ENCODE measurements around the gene STIM2.

DNA sequence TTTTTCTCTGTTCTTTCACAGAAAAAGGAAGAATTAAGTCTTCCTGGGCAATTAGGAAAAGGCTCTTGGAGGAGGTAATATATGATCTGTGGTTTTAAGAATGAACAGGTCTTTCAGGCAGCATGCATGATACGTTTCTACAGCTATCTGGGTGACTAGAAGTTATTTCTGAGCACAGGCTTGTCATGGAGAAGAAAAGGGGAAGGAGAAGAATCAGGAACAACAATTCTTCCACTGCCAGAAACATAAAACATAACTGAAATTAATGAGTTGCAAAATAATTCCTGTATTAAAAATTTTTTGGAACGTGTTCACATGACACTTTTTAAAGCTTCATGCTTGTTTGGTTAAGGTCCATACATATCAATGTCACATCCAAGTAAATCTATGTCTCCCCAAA lies 17.7 kb upstream of the STIM2 start:
- TF ChIP-seq ZNF232 (CRISPR knock-in tag; IDR thresholded peaks at IDR 0.05) (no peak), NR2F6 (CRISPR knock-in tag; IDR thresholded peaks at IDR 0.05) (no peak), ZNF384 (IDR thresholded peaks at IDR 0.05; ENCODE audit: low read depth, low read length) (no peak), SMARCA4 (IDR thresholded peaks at IDR 0.05) (no peak), RNF2 (IDR thresholded peaks at IDR 0.05) (no peak), SIX5 (IDR thresholded peaks at IDR 0.05; ENCODE audit: borderline replicate concordance in 1 of 2, insufficient read depth in 1 of 2, low read depth in 1 of 2, low read length in 2 of 2) (no peak), EZH2 (IDR thresholded peaks at IDR 0.05; ENCODE audit: borderline replicate concordance, low read depth, low read length) (no peak)
- TF ChIP-seq, protein P1, sequence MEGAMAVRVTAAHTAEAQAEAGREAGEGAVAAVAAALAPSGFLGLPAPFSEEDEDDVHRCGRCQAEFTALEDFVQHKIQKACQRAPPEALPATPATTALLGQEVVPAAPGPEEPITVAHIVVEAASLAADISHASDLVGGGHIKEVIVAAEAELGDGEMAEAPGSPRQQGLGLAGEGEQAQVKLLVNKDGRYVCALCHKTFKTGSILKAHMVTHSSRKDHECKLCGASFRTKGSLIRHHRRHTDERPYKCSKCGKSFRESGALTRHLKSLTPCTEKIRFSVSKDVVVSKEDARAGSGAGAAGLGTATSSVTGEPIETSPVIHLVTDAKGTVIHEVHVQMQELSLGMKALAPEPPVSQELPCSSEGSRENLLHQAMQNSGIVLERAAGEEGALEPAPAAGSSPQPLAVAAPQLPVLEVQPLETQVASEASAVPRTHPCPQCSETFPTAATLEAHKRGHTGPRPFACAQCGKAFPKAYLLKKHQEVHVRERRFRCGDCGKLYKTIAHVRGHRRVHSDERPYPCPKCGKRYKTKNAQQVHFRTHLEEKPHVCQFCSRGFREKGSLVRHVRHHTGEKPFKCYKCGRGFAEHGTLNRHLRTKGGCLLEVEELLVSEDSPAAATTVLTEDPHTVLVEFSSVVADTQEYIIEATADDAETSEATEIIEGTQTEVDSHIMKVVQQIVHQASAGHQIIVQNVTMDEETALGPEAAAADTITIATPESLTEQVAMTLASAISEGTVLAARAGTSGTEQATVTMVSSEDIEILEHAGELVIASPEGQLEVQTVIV (CRISPR knock-in tag; IDR thresholded peaks at IDR 0.05; ENCODE audit: borderline replicate concordance): no peak
- TF ChIP-seq, protein P2, sequence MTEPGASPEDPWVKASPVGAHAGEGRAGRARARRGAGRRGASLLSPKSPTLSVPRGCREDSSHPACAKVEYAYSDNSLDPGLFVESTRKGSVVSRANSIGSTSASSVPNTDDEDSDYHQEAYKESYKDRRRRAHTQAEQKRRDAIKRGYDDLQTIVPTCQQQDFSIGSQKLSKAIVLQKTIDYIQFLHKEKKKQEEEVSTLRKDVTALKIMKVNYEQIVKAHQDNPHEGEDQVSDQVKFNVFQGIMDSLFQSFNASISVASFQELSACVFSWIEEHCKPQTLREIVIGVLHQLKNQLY (CRISPR knock-in tag; conservative IDR thresholded peaks at IDR 0.05): no peak

Measured in K562 (cell line).